SK-N-SH (cell line): ENCODE measurements around the gene ACVR1C.

ENCODE experiments used
- CHD2 ChIP-seq: fragments of 150-350 bp; IDR thresholded peaks from 2 replicates; pipeline ENCODE4 v1.6.1; 2018; ENCODE audit warnings: low read length; ENCODE audit not compliant: partially characterized antibody
- CTCF ChIP-seq: fragments of 200-600 bp; sonication (generic); IDR thresholded peaks from 2 replicates; pipeline ENCODE4 v1.6.1; 2017; ENCODE audit warnings: antibody characterized with exemption, mild to moderate bottlenecking, moderate library complexity
- EP300 ChIP-seq, 2 experiments: IDR thresholded peaks; 2 replicates each; pipeline versions ENCODE4 v1.4.0 to v1.6.1; 2012; ENCODE audit warnings: borderline replicate concordance in 1 of 2, low read depth in 1 of 2, low read length in 1 of 2
- EZH2phosphoT487 ChIP-seq: fragments of 200-600 bp; sonication (generic); IDR thresholded peaks from 2 replicates; pipeline ENCODE4 v1.6.1; 2017; ENCODE audit warnings: low read depth, mixed run types, mild to moderate bottlenecking, antibody characterized with exemption, moderate library complexity, borderline replicate concordance
- FOXM1 ChIP-seq: IDR thresholded peaks from 2 replicates; pipeline ENCODE4 v1.4.0; 2012; ENCODE audit warnings: low read depth, mild to moderate bottlenecking
- MAX ChIP-seq: IDR thresholded peaks from 2 replicates; pipeline ENCODE4 v1.4.0; 2012; ENCODE audit warnings: low read depth
- MXI1 ChIP-seq: IDR thresholded peaks from 2 replicates; pipeline ENCODE4 v1.6.1; 2012; ENCODE audit warnings: mild to moderate bottlenecking, low read depth, low read length, improper control_type of control experiment
- NRF1 ChIP-seq: IDR thresholded peaks from 2 replicates; pipeline ENCODE4 v1.6.1; 2012; ENCODE audit warnings: low read depth, mild to moderate bottlenecking, low read length
- POLR2AphosphoS5 ChIP-seq: IDR thresholded peaks from 2 replicates; pipeline ENCODE4 v1.6.1; 2012; ENCODE audit warnings: low read depth, low read length
- RCOR1 ChIP-seq: fragments of 150-350 bp; IDR thresholded peaks from 2 replicates; pipeline ENCODE4 v1.6.1; 2017; ENCODE audit warnings: antibody characterized with exemption, low read length
- TF ChIP-seq, protein P1 (sequence below): IDR thresholded peaks from 2 replicates; pipeline ENCODE4 v1.4.0; 2012; ENCODE audit warnings: low read depth, borderline replicate concordance
- TF ChIP-seq, protein P2 (sequence below): IDR thresholded peaks from 2 replicates; pipeline ENCODE4 v1.4.0; 2012; ENCODE audit warnings: low read depth, borderline replicate concordance

DNA sequence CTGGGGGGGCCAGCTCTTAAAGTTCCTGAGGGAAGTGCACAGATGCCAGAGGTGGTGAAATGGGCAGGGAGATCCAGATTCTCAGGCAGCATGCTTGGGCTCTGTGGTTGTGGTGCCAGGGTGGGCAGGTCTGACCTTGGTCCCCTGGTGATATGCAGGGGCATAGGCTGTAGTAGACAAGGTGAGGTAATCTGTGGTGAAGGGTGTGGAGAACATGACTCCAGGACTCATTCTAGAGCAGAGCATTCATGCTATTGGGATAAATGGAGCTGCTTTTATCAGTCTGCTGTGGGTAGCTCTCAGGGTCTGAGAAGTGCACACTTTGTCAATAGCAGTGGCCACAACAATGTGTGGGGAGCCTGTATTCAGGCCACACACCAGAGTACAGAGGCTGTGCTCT is 16.9 kb downstream of the ACVR1C start:
- TF ChIP-seq CTCF (no peak), MXI1 (no peak), POLR2AphosphoS5 (no peak), EP300 (IDR thresholded peaks at IDR 0.05; ENCODE audit: borderline replicate concordance in 1 of 2, low read depth in 1 of 2, low read length in 1 of 2) (no peak), NRF1 (no peak), FOXM1 (no peak), EZH2phosphoT487 (no peak), RCOR1 (no peak), MAX (no peak), CHD2 (no peak)
- TF ChIP-seq, protein P1, sequence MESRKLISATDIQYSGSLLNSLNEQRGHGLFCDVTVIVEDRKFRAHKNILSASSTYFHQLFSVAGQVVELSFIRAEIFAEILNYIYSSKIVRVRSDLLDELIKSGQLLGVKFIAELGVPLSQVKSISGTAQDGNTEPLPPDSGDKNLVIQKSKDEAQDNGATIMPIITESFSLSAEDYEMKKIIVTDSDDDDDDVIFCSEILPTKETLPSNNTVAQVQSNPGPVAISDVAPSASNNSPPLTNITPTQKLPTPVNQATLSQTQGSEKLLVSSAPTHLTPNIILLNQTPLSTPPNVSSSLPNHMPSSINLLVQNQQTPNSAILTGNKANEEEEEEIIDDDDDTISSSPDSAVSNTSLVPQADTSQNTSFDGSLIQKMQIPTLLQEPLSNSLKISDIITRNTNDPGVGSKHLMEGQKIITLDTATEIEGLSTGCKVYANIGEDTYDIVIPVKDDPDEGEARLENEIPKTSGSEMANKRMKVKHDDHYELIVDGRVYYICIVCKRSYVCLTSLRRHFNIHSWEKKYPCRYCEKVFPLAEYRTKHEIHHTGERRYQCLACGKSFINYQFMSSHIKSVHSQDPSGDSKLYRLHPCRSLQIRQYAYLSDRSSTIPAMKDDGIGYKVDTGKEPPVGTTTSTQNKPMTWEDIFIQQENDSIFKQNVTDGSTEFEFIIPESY, result no peak
- TF ChIP-seq, protein P2, sequence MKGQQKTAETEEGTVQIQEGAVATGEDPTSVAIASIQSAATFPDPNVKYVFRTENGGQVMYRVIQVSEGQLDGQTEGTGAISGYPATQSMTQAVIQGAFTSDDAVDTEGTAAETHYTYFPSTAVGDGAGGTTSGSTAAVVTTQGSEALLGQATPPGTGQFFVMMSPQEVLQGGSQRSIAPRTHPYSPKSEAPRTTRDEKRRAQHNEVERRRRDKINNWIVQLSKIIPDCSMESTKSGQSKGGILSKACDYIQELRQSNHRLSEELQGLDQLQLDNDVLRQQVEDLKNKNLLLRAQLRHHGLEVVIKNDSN, result no peak
